H1 (cell line): Measurements from ENCODE around the gene NLRX1. TPM values are rescaled to one million over a fixed set of nuclear protein-coding genes. Genes with fewer than 3 reads are reported as not detected.
A peak's percentile ranks its signal among the peaks of the same experiment; 100 is the strongest.

Experiments used
- CTCF ChIA-PET: fragments of 300-600 bp; sonication (Branson Sonifier 250); formaldehyde crosslinking; loops from one replicate; lab custom pipeline; 2021; ENCODE audit not compliant: partially characterized antibody; lab: Charles Lee
- POLR2A ChIA-PET: fragments of 300-600 bp; sonication (Branson Sonifier 250); formaldehyde crosslinking; loops from one replicate; lab custom pipeline; 2021; ENCODE audit warnings: inconsistent platforms; ENCODE audit not compliant: partially characterized antibody; lab: Charles Lee
- DNase-seq, 2 experiments: peaks; one replicate each; pipeline versions ENCODE4 v3.0.0 to v3.0.0-alpha.2; 2010 to 2022; ENCODE audit warnings: low spot score in 2 of 2, low read depth in 1 of 2, mixed read lengths in 1 of 2
- FAIRE-seq: peaks from 2 replicates; lab custom pipeline; 2011; peaks lifted over from hg19 to GRCh38; lab: Jason Lieb, UNC
- H2AFZ ChIP-seq: 2 replicates; pipeline ENCODE4 v1.8.1; 2012; ENCODE audit warnings: low read length, inconsistent platforms
- H2AK5ac ChIP-seq: 2 replicates; pipeline ENCODE4 v1.6.1; 2013; ENCODE audit warnings: low read depth, low read length
- H2BK120ac ChIP-seq: replicated peaks from 2 replicates; pipeline ENCODE3; 2013; ENCODE audit warnings: low read depth, low read length, inconsistent platforms
- H2BK12ac ChIP-seq: 2 replicates; pipeline ENCODE4 v1.6.1; 2013; ENCODE audit warnings: low read depth, low read length
- H2BK15ac ChIP-seq: 2 replicates; pipeline ENCODE4 v1.6.1; 2013; ENCODE audit warnings: low read length
- H2BK20ac ChIP-seq: 2 replicates; pipeline ENCODE4 v1.6.1; 2013; ENCODE audit warnings: low read length
- H2BK5ac ChIP-seq: 2 replicates; pipeline ENCODE4 v1.6.1; 2013; ENCODE audit warnings: low read depth, low read length
- H3K14ac ChIP-seq: 2 replicates; pipeline ENCODE4 v1.6.1; 2013; ENCODE audit warnings: inconsistent platforms; ENCODE audit not compliant: insufficient read length
- H3K18ac ChIP-seq: 2 replicates; pipeline ENCODE4 v1.6.1; 2013; ENCODE audit warnings: low read length; ENCODE audit errors: extremely low read depth
- H3K23ac ChIP-seq: 2 replicates; pipeline ENCODE4 v1.6.1; 2013; ENCODE audit warnings: inconsistent platforms; ENCODE audit not compliant: insufficient read length
- H3K23me2 ChIP-seq: 2 replicates; pipeline ENCODE4 v1.6.1; 2013; ENCODE audit warnings: low read depth, low read length
- H3K27ac ChIP-seq: 2 replicates; pipeline ENCODE4 v1.6.1; 2011; ENCODE audit warnings: low read depth, low read length, inconsistent platforms
- H3K27me3 ChIP-seq, 4 experiments: replicated peaks in 1 of 4; 1 replicate in 1 of 4; 2 replicates in 3 of 4; pipeline versions ENCODE4 v1.6.1 to v1.8.1; 2011 to 2013; ENCODE audit warnings: low read length in 3 of 4, mild to moderate bottlenecking in 3 of 4, inconsistent platforms in 2 of 4, mixed read lengths in 2 of 4, moderate library complexity in 1 of 4; ENCODE audit not compliant: control insufficient read depth in 3 of 4, insufficient read depth in 3 of 4; ENCODE audit errors: extremely low read depth in 1 of 4
- H3K36me3 ChIP-seq, 4 experiments: 2 replicates each; pipeline versions ENCODE4 v1.6.1 to v1.8.1; 2011 to 2013; ENCODE audit warnings: mild to moderate bottlenecking in 4 of 4, low read length in 3 of 4, moderate library complexity in 2 of 4, control low read depth in 1 of 4, inconsistent platforms in 1 of 4; ENCODE audit not compliant: insufficient read depth in 4 of 4, control insufficient read depth in 2 of 4
- H3K4ac ChIP-seq: replicated peaks from 2 replicates; pipeline ENCODE3; 2013; ENCODE audit warnings: low read length, low read depth, mixed read lengths, inconsistent platforms; ENCODE audit not compliant: insufficient read length
- H3K4me1 ChIP-seq, 4 experiments: replicated peaks in 1 of 4; 1 replicate in 1 of 4; 2 replicates in 3 of 4; pipeline versions ENCODE4 v1.6.1 to v1.8.1; 2011 to 2013; ENCODE audit warnings: low read length in 3 of 4, inconsistent platforms in 2 of 4, mixed read lengths in 1 of 4; ENCODE audit not compliant: insufficient read depth in 4 of 4, control insufficient read depth in 3 of 4
- H3K4me2 ChIP-seq, 2 experiments: 2 replicates each; pipeline versions ENCODE4 v1.6.1 to v1.8.1; 2011 to 2013; ENCODE audit warnings: low read depth in 2 of 2, low read length in 2 of 2, control low read depth in 1 of 2, inconsistent platforms in 1 of 2, mild to moderate bottlenecking in 1 of 2; ENCODE audit not compliant: insufficient read depth in 1 of 2
- H3K4me3 ChIP-seq, 4 experiments: fragments of 200-600, 300-600 bp in 1 of 4; sonication (generic), shearing (Covaris generic), sonication (Bioruptor Twin) in 1 of 4; 2 replicates each; pipeline versions ENCODE4 v1.5.1 to v1.8.1; 2011 to 2016; ENCODE audit warnings: low read length in 4 of 4, low read depth in 3 of 4, control low read depth in 2 of 4, inconsistent platforms in 2 of 4, mild to moderate bottlenecking in 2 of 4, mixed read lengths in 1 of 4, moderate library complexity in 1 of 4; ENCODE audit not compliant: insufficient read depth in 2 of 4; ENCODE audit errors: extremely low read depth in 1 of 4
- H3K56ac ChIP-seq: replicated peaks from 2 replicates; pipeline ENCODE3; 2013; ENCODE audit warnings: low read depth, mild to moderate bottlenecking, mixed read lengths, low read length, inconsistent platforms; ENCODE audit not compliant: insufficient read length
- H3K79me1 ChIP-seq: 2 replicates; pipeline ENCODE4 v1.6.1; 2013; ENCODE audit warnings: low read depth, low read length, control low read depth
- H3K79me2 ChIP-seq, 2 experiments: 2 replicates each; pipeline versions ENCODE4 v1.6.1 to v1.8.1; 2012 to 2013; ENCODE audit warnings: low read length in 2 of 2, mild to moderate bottlenecking in 2 of 2, inconsistent platforms in 1 of 2; ENCODE audit not compliant: insufficient read depth in 2 of 2, control insufficient read depth in 1 of 2
- H3K9ac ChIP-seq, 4 experiments: replicated peaks in 1 of 4; 1 replicate in 1 of 4; 2 replicates in 3 of 4; pipeline versions ENCODE4 v1.6.1 to v1.8.1; 2011 to 2013; ENCODE audit warnings: low read depth in 3 of 4, low read length in 3 of 4, control low read depth in 2 of 4, mild to moderate bottlenecking in 2 of 4, moderate library complexity in 2 of 4, inconsistent platforms in 1 of 4; ENCODE audit errors: extremely low read depth in 1 of 4
- H3K9me3 ChIP-seq, 2 experiments: 2 replicates each; pipeline versions ENCODE4 v1.6.1 to v1.8.1; 2012 to 2013; ENCODE audit warnings: mild to moderate bottlenecking in 2 of 2, moderate library complexity in 2 of 2, control low read depth in 1 of 2, inconsistent platforms in 1 of 2, low read depth in 1 of 2, low read length in 1 of 2, mixed read lengths in 1 of 2; ENCODE audit not compliant: insufficient read depth in 2 of 2
- H4K20me1 ChIP-seq, 2 experiments: replicated peaks in 1 of 2; 2 replicates each; pipeline versions ENCODE3 to v1.8.1; 2011 to 2013; ENCODE audit warnings: inconsistent platforms in 2 of 2, low read length in 2 of 2, mild to moderate bottlenecking in 1 of 2; ENCODE audit not compliant: insufficient read depth in 2 of 2, control insufficient read depth in 1 of 2
- H4K5ac ChIP-seq: 2 replicates; pipeline ENCODE4 v1.6.1; 2013; ENCODE audit warnings: low read length, low read depth, mixed read lengths, inconsistent platforms; ENCODE audit not compliant: insufficient read length
- H4K8ac ChIP-seq: 2 replicates; pipeline ENCODE4 v1.8.0; 2013; ENCODE audit warnings: mild to moderate bottlenecking, moderate library complexity, low read length, inconsistent platforms; ENCODE audit not compliant: insufficient read depth; ENCODE audit errors: extremely low read depth
- H4K91ac ChIP-seq: replicated peaks from 2 replicates; pipeline ENCODE3; 2013; ENCODE audit warnings: low read length, mixed read lengths, inconsistent platforms; ENCODE audit not compliant: insufficient read length
- BACH1 ChIP-seq: IDR thresholded peaks from 2 replicates; pipeline ENCODE4 v1.6.1; 2012; ENCODE audit warnings: low read length, improper control_type of control experiment
- BCL11A ChIP-seq, 2 experiments: IDR thresholded peaks; one replicate each; pipeline ENCODE4 v1.6.1; 2011; ENCODE audit warnings: low read depth in 2 of 2, low read length in 2 of 2, mild to moderate bottlenecking in 2 of 2
- CEBPB ChIP-seq: IDR thresholded peaks from 2 replicates; pipeline ENCODE4 v1.6.1; 2012; ENCODE audit warnings: low read depth, low read length
- CHD2 ChIP-seq: IDR thresholded peaks from 2 replicates; pipeline ENCODE4 v1.6.1; 2012; ENCODE audit warnings: low read length, improper control_type of control experiment
- EP300 ChIP-seq, 2 experiments: IDR thresholded peaks; 1 replicate in 1 of 2; 2 replicates in 1 of 2; pipeline ENCODE4 v1.6.1; 2011 to 2012; ENCODE audit warnings: low read depth in 2 of 2, low read length in 2 of 2, mild to moderate bottlenecking in 2 of 2, borderline replicate concordance in 1 of 2, inconsistent platforms in 1 of 2, moderate library complexity in 1 of 2
- FOSL1 ChIP-seq: IDR thresholded peaks from 2 replicates; pipeline ENCODE4 v1.6.1; 2011; ENCODE audit warnings: mild to moderate bottlenecking, low read depth, low read length, moderate library complexity; ENCODE audit not compliant: insufficient read depth
- GTF2F1 ChIP-seq: IDR thresholded peaks from 2 replicates; pipeline ENCODE4 v1.6.1; 2012; ENCODE audit warnings: low read depth, low read length, improper control_type of control experiment, borderline replicate concordance
- MAFK ChIP-seq: IDR thresholded peaks from 2 replicates; pipeline ENCODE4 v1.6.1; 2012; ENCODE audit warnings: low read depth, mild to moderate bottlenecking, improper control_type of control experiment, low read length
- POLR2A ChIP-seq, 2 experiments: IDR thresholded peaks; 1 replicate in 1 of 2; 2 replicates in 1 of 2; pipeline ENCODE4 v1.6.1; 2011; ENCODE audit warnings: low read depth in 2 of 2, low read length in 2 of 2, mild to moderate bottlenecking in 2 of 2; ENCODE audit errors: control extremely low read depth in 1 of 2
- POLR2AphosphoS5 ChIP-seq: IDR thresholded peaks from 2 replicates; pipeline ENCODE4 v1.6.1; 2011; ENCODE audit warnings: low read depth, low read length
- SAP30 ChIP-seq: fragments of 300-600 bp; sonication (generic); IDR thresholded peaks from 2 replicates; pipeline ENCODE4 v1.7.1; 2012; ENCODE audit warnings: low read length, moderate library complexity, mild to moderate bottlenecking, inconsistent platforms; ENCODE audit not compliant: insufficient read depth, insufficient replicate concordance
- YY1 ChIP-seq: IDR thresholded peaks from 2 replicates; pipeline ENCODE4 v1.6.1; 2011; ENCODE audit warnings: low read depth, mild to moderate bottlenecking, low read length
- WGBS, 2 experiments: shearing (Covaris generic) in 1 of 2; methylation state at CpG; one replicate each; pipeline versions ENCODE4 v1.1.6 to v1.1.7; 2013 to 2015; ENCODE audit warnings: low lambda C conversion rate in 2 of 2, mixed read lengths in 2 of 2, inconsistent platforms in 1 of 2, low coverage in 1 of 2, missing lambda C conversion rate in 1 of 2; ENCODE audit not compliant: insufficient replicate concordance in 2 of 2, insufficient coverage in 1 of 2, insufficient read length in 1 of 2; ENCODE audit errors: extremely low coverage in 1 of 2, missing lambda C conversion rate in 1 of 2; 5-methylcytosine and 5-hydroxymethylcytosine counted together
- polyA plus RNA-seq, 7 experiments: library from polyadenylated mRNA; depleted of rRNA in 3 of 7; stranded (reverse) in 5 of 7; unstranded in 2 of 7; fragments of >200 nt in 5 of 7; fragments of 200-250 nt in 2 of 7; gene quantifications; 1 replicate in 5 of 7; 2 replicates in 1 of 7; 4 replicates in 1 of 7; pipeline versions ENCODE4 v1.2.1 to v1.2.3, GENCODE V29; 2011 to 2013; ENCODE audit warnings: missing spikeins in 2 of 7, mixed read lengths in 2 of 7
- total RNA-seq: library from RNA; stranded (reverse); fragmentation: NEBNext Ultra II Directional; extraction: Animal tissue kit (Norgen Biotek cat#: 25700); gene quantifications from 2 replicates; pipeline ENCODE4 v1.2.1, GENCODE V29; 2021

NLRX1 gene
- total and polyA plus RNA-seq, 2 of the 8 experiments (the other 6 are each of a cell fraction or from before 2014, with no cell fraction given) = 13.2 to 18.6 TPM

- H2BK20ac ChIP-seq = no peak within 1 kb of the TSS
- peaks cover 2 to 10% (median 6%) of the 10 kb centered on the region in 4 experiments; a peak in 6 of 7 replicates for H3K4me1 ChIP-seq
- peak within 1 kb of the TSS; percentile 70 for H2AFZ ChIP-seq
- no peak within 1 kb of the TSS for H3K14ac ChIP-seq
- peak within 1 kb of the TSS; percentile 63; the same call in 1 of the 2 replicates for H2BK15ac ChIP-seq
- peak; percentile 98 for DNase-seq
- H3K4me2 ChIP-seq = peak within 1 kb of the TSS; percentile 74 to 81
- H3K79me2 ChIP-seq = peaks cover 7 to 26% of the 10 kb centered on the region in 2 experiments
- peak within 1 kb of the TSS; percentile 61 for H3K4ac ChIP-seq
- ChIA-PET POLR2A (interaction anchor here (0.7 to 4.9 kb wide), 19 partner anchors 9 to 200 kb away, joined by 3 to 42 read pairs (median 4); partner anchors contain the start of genes ABCG4, C2CD2L, CBL and DPAGT1), CTCF (interaction anchor here (0.7 to 4.9 kb wide), 5 partner anchors 13 to 51 kb away, joined by 3 to 26 read pairs (median 4); partner anchors contain the start of genes C2CD2L and HMBS)
- peak within 1 kb of the TSS; percentile 3 for H2BK120ac ChIP-seq
- H3K36me3 ChIP-seq = peaks cover 0 to 7% (median 4%) of the 10 kb centered on the region in 4 experiments; a peak in 3 of 8 replicates
- peak within 1 kb of the TSS; percentile 49 for H3K18ac ChIP-seq
- H3K27ac ChIP-seq = peak within 1 kb of the TSS; percentile 68
- H4K20me1 ChIP-seq = peaks cover 0 to 8% of the 10 kb centered on the region in 2 experiments
- peak within 1 kb of the TSS; percentile 63 to 97 (median 93) for H3K4me3 ChIP-seq
- H3K23ac ChIP-seq = no peak within 1 kb of the TSS
- H3K9ac ChIP-seq = peak within 1 kb of the TSS; percentile 62 to 86 (median 77)
- H3K23me2 ChIP-seq = peaks cover 5% of the 10 kb centered on the region; the same call in 1 of the 2 replicates
- H4K91ac ChIP-seq = peak within 1 kb of the TSS; percentile 12
- peak within 1 kb of the TSS; percentile 85 for H4K5ac ChIP-seq
- H3K79me1 ChIP-seq = peaks cover 7% of the 10 kb centered on the region; the same call in 1 of the 2 replicates
- H2AK5ac ChIP-seq = peak within 1 kb of the TSS; percentile 25; the same call in 1 of the 2 replicates
- peak within 1 kb of the TSS; percentile 87 for H4K8ac ChIP-seq
- peak within 1 kb of the TSS; percentile 36 for H3K56ac ChIP-seq
- WGBS, 2 experiments = 2% methylated on average over 50 of the region's 54 CpGs; no CpG with 5 or more reads in 1 of the 2 experiments
- H3K9me3 ChIP-seq = no peaks in the 10 kb centered on the region
- peak within 1 kb of the TSS; percentile 79 for H2BK5ac ChIP-seq
- no peaks in the 10 kb centered on the region for H3K27me3 ChIP-seq
- H2BK12ac ChIP-seq = peak within 1 kb of the TSS; percentile 83
- peak; percentile 76 for FAIRE-seq
- TF ChIP-seq MAFK (no peak), BACH1 (no peak), BCL11A (IDR thresholded peaks at IDR 0.05; ENCODE audit: low read depth in 2 of 2, low read length in 2 of 2) (no peak), YY1 (no peak), SAP30 (peak; percentile 60), POLR2A (IDR thresholded peaks at IDR 0.05; ENCODE audit: control extremely low read depth in 1 of 2, low read depth in 2 of 2, low read length in 2 of 2) (peak; percentile 33 to 87), POLR2AphosphoS5 (peak; percentile 87), EP300 (IDR thresholded peaks at IDR 0.05; ENCODE audit: borderline replicate concordance in 1 of 2, low read depth in 2 of 2, low read length in 2 of 2) (no peak), CEBPB (no peak), FOSL1 (no peak), GTF2F1 (no peak; the same call in 1 of the 2 replicates), CHD2 (peak; percentile 83)
Measured at GRCh38 chr11:119121008-119121810, 47.3 kb upstream of the NLRX1 start, which contains the start of gene HINFP. TSS of gene HINFP (plus strand) at chr11:119121580. CDS start at chr11:119126945, 5,365 bp downstream.
